Stimulated activated CD8-positive, alpha-beta memory T cell treated with anti-CD3 and anti-CD28 coated beads, Interleukin-7, amount 100 ng/mL, for 4 hours (primary cell): Measurements from ENCODE around the gene ZC3H12A.

ENCODE experiments used
- DNase-seq, 2 donors: peaks; one replicate each; pipeline ENCODE4 v3.0.0-alpha.2; 2020; ENCODE audit warnings: low read depth in 2 of 2

ZC3H12A gene

GRCh38 chr1:37455516-37455915, 18.9 kb upstream of the ZC3H12A start:
- no peak for DNase-seq

GRCh38 chr1:37456614-37457013, 17.8 kb upstream of the ZC3H12A start:
- no peak for DNase-seq

GRCh38 chr1:37458551-37458950, 15.8 kb upstream of the ZC3H12A start:
- DNase-seq = no peak

- DNase-seq = no peak
These were observed 12.5 kb upstream of the ZC3H12A start for GRCh38 chr1:37461698-37462436.

- DNase-seq = no peak
These were observed 9.9 kb upstream of the ZC3H12A start for GRCh38 chr1:37464443-37464842.

GRCh38 chr1:37465593-37466517, 8.5 kb upstream of the ZC3H12A start:
- DNase-seq = no peak

GRCh38 chr1:37468037-37468436, 6.3 kb upstream of the ZC3H12A start:
- DNase-seq = no peak

- DNase-seq = no peak
These were observed 5.0 kb upstream of the ZC3H12A start for GRCh38 chr1:37469386-37469785.

- DNase-seq = no peak
These were observed 2.8 kb upstream of the ZC3H12A start for GRCh38 chr1:37471345-37472231.

- no peak for DNase-seq
These were observed 2.1 kb upstream of the ZC3H12A start for GRCh38 chr1:37472281-37472680.

GRCh38 chr1:37472994-37473393, 1.4 kb upstream of the ZC3H12A start:
- DNase-seq = no peak

GRCh38 chr1:37473431-37474045, 842 bp upstream of the ZC3H12A start:
- no peak for DNase-seq

GRCh38 chr1:37474697-37475379, 458 bp downstream of the ZC3H12A start:
- no peak for DNase-seq

- no peak for DNase-seq
These were observed 1.2 kb downstream of the ZC3H12A start for GRCh38 chr1:37475380-37476086.

GRCh38 chr1:37476087-37476452, 1.7 kb downstream of the ZC3H12A start:
- DNase-seq = no peak

- DNase-seq = no peak
These were observed 2.2 kb downstream of the ZC3H12A start for GRCh38 chr1:37476460-37477197.

GRCh38 chr1:37477198-37477931, 3.0 kb downstream of the ZC3H12A start:
- peak; percentile 89 to 90 for DNase-seq

GRCh38 chr1:37477946-37478345, 3.6 kb downstream of the ZC3H12A start:
- no peak for DNase-seq

- DNase-seq = peak in 1 of 2 donors; percentile 66
These were observed 4.1 kb downstream of the ZC3H12A start for GRCh38 chr1:37478451-37478881.
